Skin of body (tissue), 2 donors: ENCODE data around the gene SCIMP. TPM values are rescaled to one million over a fixed set of nuclear protein-coding genes. Genes with fewer than 3 reads are reported as not detected.
"Not testable (repeated sequence)": the region's sequence is repeated elsewhere in the genome, so short reads cannot be mapped to it uniquely, and the experiment has no call there.

Source experiments
- DNase-seq: peaks from one replicate; lab custom pipeline; 2025; lab: John Stamatoyannopoulos, UW
- total RNA-seq: library from RNA; depleted of rRNA; stranded (reverse); fragments of >200 nt; gene quantifications from one replicate; pipeline ENCODE4 v1.2.3, GENCODE V29; 2014

The SCIMP gene
- total RNA-seq, 1 donor from 2014 or later = 0.99 TPM

- peak; percentile 96 for DNase-seq
Measured at GRCh38 chr17:5191541-5192417, 42.9 kb downstream of the SCIMP start, which contains the start of gene ZNF594. Gene ZNF594 (minus strand): TSS chr17:5191868. CDS start chr17:5184256, 7,612 bp downstream.

- DNase-seq = no peak
Measured at GRCh38 chr17:5184288-5184687, 50.4 kb downstream of the SCIMP start.

- DNase-seq = no peak
Measured at GRCh38 chr17:5183410-5183793, 51.3 kb downstream of the SCIMP start.

- no peak for DNase-seq
Measured at GRCh38 chr17:5182597-5183409, 51.9 kb downstream of the SCIMP start.

GRCh38 chr17:5181509-5182305 is 53.0 kb downstream of the SCIMP start:
- no peak for DNase-seq

GRCh38 chr17:5179003-5179402 is 55.7 kb downstream of the SCIMP start:
- no peak for DNase-seq

DNA sequence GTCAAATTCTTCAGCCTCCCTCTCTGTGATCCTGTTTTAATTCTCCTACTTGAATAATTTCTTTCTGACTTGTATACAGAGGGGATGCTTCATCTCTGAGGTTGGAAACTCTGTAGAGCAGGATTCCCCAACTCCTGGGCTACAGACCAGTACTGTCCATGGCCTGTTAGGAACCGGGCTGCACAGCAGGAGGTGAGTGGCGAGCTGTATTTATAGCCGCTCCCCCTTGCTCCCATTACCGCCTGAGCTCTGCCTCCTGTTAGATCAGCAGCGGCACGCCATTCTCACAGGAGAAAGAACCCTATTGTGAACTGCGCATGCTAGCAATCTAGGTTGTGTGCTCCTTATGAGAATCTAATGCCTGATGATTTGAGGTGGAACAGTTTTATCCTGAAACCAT is 59.6 kb downstream of the SCIMP start:
- DNase-seq = not testable (repeated sequence)

GRCh38 chr17:5165791-5166564 is 68.7 kb downstream of the SCIMP start:
- not testable (repeated sequence) for DNase-seq

DNA sequence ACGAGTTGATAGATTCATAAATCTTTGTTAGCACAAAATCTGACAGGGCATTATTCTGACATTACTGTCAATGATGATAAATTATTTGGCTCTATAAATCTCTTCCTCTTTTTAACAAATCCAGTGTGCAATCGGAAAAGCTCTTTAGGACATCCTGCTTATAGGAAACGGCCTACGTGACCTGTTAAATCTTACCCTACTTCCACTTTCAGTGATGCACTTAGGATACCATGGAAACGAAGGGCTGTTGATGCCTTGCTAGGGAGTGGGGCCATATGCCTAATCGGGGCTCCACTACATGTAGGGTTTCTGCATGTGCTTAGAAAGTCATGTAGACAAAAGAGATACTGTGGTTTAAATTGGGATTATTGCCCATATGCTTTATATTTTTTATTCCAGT is 70.2 kb downstream of the SCIMP start:
- DNase-seq = no peak

- DNase-seq = not testable (repeated sequence)
Measured at GRCh38 chr17:5161793-5162192, 72.9 kb downstream of the SCIMP start.

DNA sequence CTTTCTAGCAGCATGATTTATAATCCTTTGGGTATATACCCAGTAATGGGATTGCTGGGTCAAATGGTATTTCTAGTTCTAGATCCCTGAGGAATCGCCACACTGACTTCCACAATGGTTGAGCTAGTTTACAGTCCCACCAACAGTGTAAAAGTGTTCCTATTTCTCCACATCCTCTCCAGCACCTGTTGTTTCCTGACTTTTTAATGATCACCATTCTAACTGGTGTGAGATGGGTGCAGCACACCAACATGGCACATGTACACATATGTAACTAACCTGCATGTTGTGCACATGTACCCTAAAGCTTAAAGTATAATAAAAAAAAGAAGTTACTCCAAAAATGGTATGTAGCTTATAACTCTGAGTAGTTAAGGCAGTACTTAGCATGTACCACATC is 74.0 kb downstream of the SCIMP start:
- DNase-seq = not testable (repeated sequence)

Other genes with a start within 250 kb of the SCIMP start
- gene CAMTA2, start 247.2 kb downstream of the SCIMP start, total RNA-seq = 17.8 TPM
- 0.20 TPM for gene INCA1, start 237.3 kb downstream of the SCIMP start, total RNA-seq
- 29.1 TPM for gene KIF1C, start 236.9 kb downstream of the SCIMP start, total RNA-seq
- 0.59 TPM for gene SLC52A1, start 199.4 kb downstream of the SCIMP start, total RNA-seq
- 3.1 TPM for gene ZFP3, start 156.4 kb downstream of the SCIMP start, total RNA-seq
- gene ZNF232, start 123.0 kb downstream of the SCIMP start, total RNA-seq = 7.3 TPM
- 0.20 TPM for gene USP6, start 118.8 kb downstream of the SCIMP start, total RNA-seq
- gene ZNF594, start 43.0 kb downstream of the SCIMP start, total RNA-seq = 10.2 TPM
- gene RABEP1, start 47.4 kb upstream of the SCIMP start, total RNA-seq = 29.5 TPM
- 56.1 TPM for gene NUP88, start 184.8 kb upstream of the SCIMP start, total RNA-seq
- gene RPAIN, start 185.3 kb upstream of the SCIMP start, total RNA-seq = 43.8 TPM
- gene C1QBP, start 204.3 kb upstream of the SCIMP start, total RNA-seq = 82.8 TPM
- 8.7 TPM for gene DHX33, start 234.1 kb upstream of the SCIMP start, total RNA-seq